RWPE2 (cell line): ENCODE data around the gene MYO10.

Experiments used
- ATAC-seq: fragments of 200-7000 bp; cut with Tn5 transposase; 3 replicates; pipeline ENCODE4 v1.9.1; 2021; ENCODE audit warnings: low read depth
- DNase-seq: peaks from one replicate; pipeline ENCODE4 v3.0.0-alpha.2; 2020; ENCODE audit warnings: low spot score
- H3K27ac ChIP-seq: fragments of 450-650 bp; 2 replicates; pipeline ENCODE4 v1.5.1; 2017; ENCODE audit warnings: mild to moderate bottlenecking; ENCODE audit not compliant: poor library complexity, severe bottlenecking
- H3K27me3 ChIP-seq: fragments of 250-450 bp; sonication (Bioruptor Pico); 2 replicates; pipeline ENCODE4 v1.5.1; 2021; ENCODE audit warnings: mild to moderate bottlenecking, moderate library complexity; ENCODE audit not compliant: insufficient read depth, poor library complexity, severe bottlenecking
- H3K36me3 ChIP-seq: fragments of 250-450 bp; sonication (Bioruptor Pico); 2 replicates; pipeline ENCODE4 v1.5.1; 2020; ENCODE audit warnings: low read depth, mild to moderate bottlenecking, moderate library complexity
- H3K4me1 ChIP-seq: fragments of 250-450 bp; sonication (Bioruptor Pico); 2 replicates; pipeline ENCODE4 v1.5.1; 2021; ENCODE audit warnings: mild to moderate bottlenecking, moderate library complexity; ENCODE audit not compliant: insufficient read depth, poor library complexity, severe bottlenecking
- H3K4me3 ChIP-seq: fragments of 250-450 bp; sonication (Bioruptor Pico); 2 replicates; pipeline ENCODE4 v1.5.1; 2021; ENCODE audit warnings: mild to moderate bottlenecking, moderate library complexity; ENCODE audit not compliant: severe bottlenecking
- H3K9me3 ChIP-seq: fragments of 250-450 bp; sonication (Bioruptor Pico); 2 replicates; pipeline ENCODE4 v1.5.1; 2021; ENCODE audit warnings: mild to moderate bottlenecking, moderate library complexity; ENCODE audit not compliant: severe bottlenecking
- TF ChIP-seq, protein P1 (sequence below): fragments of 450-650 bp; IDR thresholded peaks from one replicate; pipeline ENCODE4 v1.5.1; 2017; ENCODE audit warnings: mild to moderate bottlenecking, moderate library complexity; ENCODE audit not compliant: poor library complexity, severe bottlenecking

The MYO10 gene

DNA sequence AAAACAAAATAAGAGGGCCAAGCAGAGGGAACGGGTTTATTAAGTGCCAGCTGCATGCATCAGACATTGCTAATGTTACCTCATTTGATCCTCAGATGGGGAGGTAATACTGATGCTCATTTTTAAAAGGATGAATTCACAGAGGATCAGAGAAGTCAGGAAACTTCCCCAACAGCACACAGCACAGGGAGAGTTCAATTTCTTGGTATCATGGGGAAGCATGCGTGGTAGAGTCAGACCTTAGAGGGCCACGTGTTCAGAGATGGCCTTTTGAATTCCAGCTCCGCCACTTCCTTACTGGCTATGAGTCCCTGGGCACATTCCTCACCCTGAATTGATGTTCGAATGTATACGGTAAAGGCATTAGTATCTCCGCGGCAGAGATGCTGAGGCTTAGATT lies 108.3 kb downstream of the MYO10 start:
- Histone ChIP-seq H3K36me3 (peaks cover 5% of the 10 kb centered on the region; the same call in 1 of the 2 replicates), H3K27ac (no peak overlapping the region), H3K27me3 (no peaks in the 10 kb centered on the region), H3K9me3 (no peaks in the 10 kb centered on the region), H3K4me1 (no peaks in the 10 kb centered on the region), H3K4me3 (no peak overlapping the region)
- ATAC-seq (no peak), DNase-seq (no peak)
- TF ChIP-seq, protein P1, sequence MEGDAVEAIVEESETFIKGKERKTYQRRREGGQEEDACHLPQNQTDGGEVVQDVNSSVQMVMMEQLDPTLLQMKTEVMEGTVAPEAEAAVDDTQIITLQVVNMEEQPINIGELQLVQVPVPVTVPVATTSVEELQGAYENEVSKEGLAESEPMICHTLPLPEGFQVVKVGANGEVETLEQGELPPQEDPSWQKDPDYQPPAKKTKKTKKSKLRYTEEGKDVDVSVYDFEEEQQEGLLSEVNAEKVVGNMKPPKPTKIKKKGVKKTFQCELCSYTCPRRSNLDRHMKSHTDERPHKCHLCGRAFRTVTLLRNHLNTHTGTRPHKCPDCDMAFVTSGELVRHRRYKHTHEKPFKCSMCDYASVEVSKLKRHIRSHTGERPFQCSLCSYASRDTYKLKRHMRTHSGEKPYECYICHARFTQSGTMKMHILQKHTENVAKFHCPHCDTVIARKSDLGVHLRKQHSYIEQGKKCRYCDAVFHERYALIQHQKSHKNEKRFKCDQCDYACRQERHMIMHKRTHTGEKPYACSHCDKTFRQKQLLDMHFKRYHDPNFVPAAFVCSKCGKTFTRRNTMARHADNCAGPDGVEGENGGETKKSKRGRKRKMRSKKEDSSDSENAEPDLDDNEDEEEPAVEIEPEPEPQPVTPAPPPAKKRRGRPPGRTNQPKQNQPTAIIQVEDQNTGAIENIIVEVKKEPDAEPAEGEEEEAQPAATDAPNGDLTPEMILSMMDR, result no peak

DNA sequence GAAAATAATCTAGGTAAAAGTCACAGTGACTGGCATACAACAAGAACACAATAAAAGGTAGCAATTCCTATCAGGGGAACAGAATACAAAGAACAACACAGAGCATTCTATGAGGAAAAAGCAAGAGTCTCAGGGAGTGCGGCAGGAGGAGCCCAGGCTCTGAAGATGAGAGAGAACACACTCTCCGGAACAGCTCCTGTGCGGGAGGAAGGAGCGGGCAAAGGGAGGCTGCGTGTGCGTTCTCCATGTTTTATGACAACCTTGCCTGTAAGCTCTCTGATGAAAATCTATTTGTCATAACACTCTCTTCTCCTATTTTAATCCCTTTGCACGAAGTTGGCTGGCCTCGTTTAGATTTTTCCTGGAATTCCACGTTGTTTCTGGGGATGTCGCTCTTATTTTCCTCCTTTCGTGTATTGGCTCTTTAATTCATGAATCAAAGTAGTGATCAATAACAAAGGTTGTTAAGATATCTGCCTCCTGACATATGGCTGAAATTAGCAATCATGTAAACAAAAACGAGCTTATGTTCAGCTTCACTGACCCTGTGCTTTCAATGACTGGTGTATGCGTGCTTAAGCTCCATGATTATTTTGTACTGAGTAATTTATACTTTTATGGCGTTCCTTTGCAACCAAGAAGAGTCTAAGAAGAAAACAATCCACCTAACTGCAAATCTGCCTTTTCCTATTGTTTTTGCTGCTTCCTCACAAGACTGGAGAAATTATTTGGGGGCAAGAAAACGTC lies 109.5 kb downstream of the MYO10 start:
- no peaks in the 10 kb centered on the region for H3K9me3 ChIP-seq
- TF ChIP-seq, protein P1, result no peak
- H3K4me1 ChIP-seq, result no peaks in the 10 kb centered on the region
- no peak overlapping the region for H3K27ac ChIP-seq
- DNase-seq (no peak), ATAC-seq (no peak)
- H3K27me3 ChIP-seq, result no peaks in the 10 kb centered on the region
- H3K4me3 ChIP-seq, result no peak overlapping the region
- peaks cover 5% of the 10 kb centered on the region; the same call in 1 of the 2 replicates for H3K36me3 ChIP-seq

DNA sequence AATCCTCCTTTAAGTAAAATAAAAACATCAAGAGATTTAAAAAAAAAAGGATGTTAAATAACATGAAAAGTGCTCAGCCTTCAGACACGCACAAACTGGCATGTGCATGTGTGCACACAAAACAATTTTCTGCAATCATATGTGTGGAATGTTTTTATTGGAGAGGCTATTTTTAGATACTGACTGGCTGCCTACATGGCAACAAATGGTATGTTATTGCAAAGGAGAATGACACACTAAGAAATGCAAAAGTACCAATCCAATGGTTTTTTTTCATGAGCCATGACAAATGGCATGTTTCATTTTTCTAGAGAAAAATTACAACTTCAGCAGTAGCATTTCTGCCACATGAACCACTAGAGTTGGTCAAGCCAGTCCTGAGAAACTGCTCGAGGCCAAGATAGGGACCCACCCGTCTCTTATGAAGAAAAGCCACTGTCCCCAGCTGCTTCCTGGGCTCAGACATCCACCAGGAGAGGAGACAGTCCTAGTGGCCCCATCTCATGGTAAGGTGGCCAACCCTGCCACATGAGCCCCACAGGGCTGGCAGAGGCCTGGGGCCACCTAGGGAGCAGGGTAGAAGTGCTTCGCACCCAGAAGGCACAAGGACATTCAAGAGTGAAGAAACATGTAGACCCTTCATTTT lies 116.4 kb downstream of the MYO10 start:
- peak overlapping the region; percentile 14 for H3K27ac ChIP-seq
- peak; percentile 66 for ATAC-seq
- TF ChIP-seq, protein P1, result no peak

DNA sequence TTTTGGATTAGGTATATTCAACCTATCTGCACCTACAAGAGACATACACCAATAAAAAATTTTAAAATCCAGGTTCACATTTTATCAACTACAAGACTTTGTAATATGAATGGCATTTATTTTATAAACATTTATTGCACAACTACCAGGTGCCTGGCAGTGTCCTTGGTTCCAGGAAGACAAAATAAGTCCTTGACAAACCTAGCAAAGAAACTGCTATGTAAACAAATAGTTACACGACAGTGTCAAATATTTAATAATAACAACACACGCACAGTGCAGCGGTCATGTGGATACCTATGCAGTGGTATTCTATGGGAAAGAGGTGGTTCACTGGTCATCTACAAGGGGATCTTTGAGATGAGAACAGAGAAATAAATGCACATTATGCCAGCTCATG lies 120.7 kb downstream of the MYO10 start:
- H3K27me3 ChIP-seq, result no peaks in the 10 kb centered on the region
- H3K4me3 ChIP-seq, result no peak overlapping the region
- H3K27ac ChIP-seq, result no peak overlapping the region
- no peaks in the 10 kb centered on the region for H3K9me3 ChIP-seq
- peaks cover 24% of the 10 kb centered on the region for H3K4me1 ChIP-seq
- TF ChIP-seq, protein P1, result no peak
- ATAC-seq (no peak), DNase-seq (no peak)
- H3K36me3 ChIP-seq, result peaks cover 37% of the 10 kb centered on the region

More for the DNA sequence above, 116.4 kb downstream of the MYO10 start:
- Histone ChIP-seq H3K4me1 (peaks cover 24% of the 10 kb centered on the region), H3K27me3 (no peaks in the 10 kb centered on the region), H3K9me3 (no peaks in the 10 kb centered on the region), H3K4me3 (no peak overlapping the region), H3K36me3 (peaks cover 32% of the 10 kb centered on the region)
- DNase-seq, result no peak

DNA sequence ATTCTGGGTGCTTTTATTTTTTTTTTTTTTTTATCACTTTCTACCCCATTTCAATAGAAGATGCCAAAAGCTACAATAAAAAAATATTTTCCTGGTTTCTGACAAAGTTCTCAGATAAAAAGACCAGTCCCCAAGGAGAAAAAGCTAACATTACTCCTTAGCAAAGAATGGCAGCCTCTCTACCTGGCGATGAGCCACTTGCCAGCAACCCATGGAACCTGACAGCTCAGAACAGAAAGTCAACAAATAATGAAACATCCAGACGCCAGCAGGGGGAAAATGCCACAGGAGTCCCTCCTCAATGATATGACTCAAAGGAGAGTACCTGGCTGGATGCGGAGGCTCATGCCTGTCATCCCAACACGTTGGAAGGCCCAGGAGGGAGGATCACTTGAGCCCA lies 123.2 kb downstream of the MYO10 start:
- H3K36me3 ChIP-seq, result peaks cover 28% of the 10 kb centered on the region
- DNase-seq (no peak), ATAC-seq (peak; percentile 83)
- H3K4me1 ChIP-seq, result peaks cover 23% of the 10 kb centered on the region
- no peaks in the 10 kb centered on the region for H3K9me3 ChIP-seq
- no peak overlapping the region for H3K27ac ChIP-seq
- H3K27me3 ChIP-seq, result no peaks in the 10 kb centered on the region
- TF ChIP-seq, protein P1, result peak; percentile 30
- H3K4me3 ChIP-seq, result no peak overlapping the region
